ENCODE results near the gene CASD1. TPM values are rescaled to one million over a fixed set of nuclear protein-coding genes. Genes with fewer than 3 reads are reported as not detected.
A peak's percentile ranks its signal among the peaks of the same experiment; 100 is the strongest.

Gene CASD1
- polyA plus RNA-seq, 1 donor from 2014 or later, result 187 TPM

DNA sequence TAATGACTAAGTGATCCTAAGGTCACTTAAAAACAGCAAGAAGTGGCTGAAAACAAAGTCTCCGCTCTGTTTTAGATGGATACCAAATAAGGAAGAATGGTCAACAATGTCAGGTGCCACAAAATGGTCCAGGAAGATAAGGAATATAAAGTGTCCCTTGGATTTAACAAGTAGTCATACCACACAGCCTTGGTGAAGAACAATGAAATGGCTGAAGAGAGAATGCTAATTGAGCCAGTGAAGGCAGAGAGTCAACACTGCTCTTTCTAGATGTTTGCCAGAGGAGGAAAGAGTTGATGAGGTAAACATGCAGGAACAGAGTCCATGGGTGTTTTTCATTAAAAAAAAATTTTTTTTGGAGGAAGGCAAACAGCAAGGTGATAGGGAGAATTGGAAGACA, 2.1 kb upstream of the CASD1 start:
- Histone ChIP-seq H3K79me2 (replicated peaks; ENCODE audit: insufficient read depth, low read length) (peaks cover 40% of the 10 kb centered on the region), H3K4me3 (ENCODE audit: low read length) (no peak overlapping the region), H3K27me3 (ENCODE audit: insufficient read depth, low read depth, low read length) (no peaks in the 10 kb centered on the region), H3K9me2 (ENCODE audit: insufficient read depth, low read length) (no peaks in the 10 kb centered on the region), H3K27ac (ENCODE audit: low read length) (no peak overlapping the region), H3K36me3 (ENCODE audit: insufficient read depth, low read length) (no peaks in the 10 kb centered on the region), H2AFZ (ENCODE audit: low read depth, low read length) (no peak overlapping the region), H3K9me3 (ENCODE audit: low read length) (no peaks in the 10 kb centered on the region), H3K9ac (ENCODE audit: low read length) (no peak overlapping the region), H3F3A (ENCODE audit: insufficient read depth, low read length, poor library complexity, severe bottlenecking) (no peaks in the 10 kb centered on the region), H4K20me1 (ENCODE audit: insufficient read depth) (no peaks in the 10 kb centered on the region), H3K4me2 (ENCODE audit: low read length) (no peak overlapping the region)
- TF ChIP-seq EP300 (conservative IDR thresholded peaks at IDR 0.05; ENCODE audit: poor library complexity, severe bottlenecking) (no peak), POLR2AphosphoS5 (IDR thresholded peaks at IDR 0.05) (no peak)

DNA sequence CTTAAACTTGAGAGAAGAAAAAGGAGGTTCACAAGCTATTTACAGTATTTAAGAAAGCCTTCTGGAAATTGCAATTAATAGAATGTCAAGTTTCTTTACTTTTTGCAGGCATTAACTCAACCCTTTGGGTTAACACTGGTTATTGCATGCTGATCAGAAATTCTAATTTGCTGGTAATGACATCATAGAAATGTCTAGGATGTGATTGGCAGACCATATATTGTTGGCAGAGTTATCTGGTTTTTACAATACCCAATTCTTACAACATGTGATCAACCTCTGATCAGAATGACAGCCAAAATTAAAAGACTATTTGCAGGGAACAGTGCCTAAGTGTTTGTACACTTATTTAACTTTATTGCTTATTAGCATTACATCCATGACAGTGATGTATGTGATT, 1.6 kb upstream of the CASD1 start:
- Histone ChIP-seq H3K9me2 (ENCODE audit: insufficient read depth, low read length) (no peaks in the 10 kb centered on the region), H3F3A (ENCODE audit: insufficient read depth, low read length, poor library complexity, severe bottlenecking) (no peaks in the 10 kb centered on the region), H3K9ac (ENCODE audit: low read length) (no peak overlapping the region), H2AFZ (ENCODE audit: low read depth, low read length) (no peak overlapping the region), H3K36me3 (ENCODE audit: insufficient read depth, low read length) (no peaks in the 10 kb centered on the region), H3K27ac (ENCODE audit: low read length) (no peak overlapping the region), H3K9me3 (ENCODE audit: low read length) (no peaks in the 10 kb centered on the region), H4K20me1 (ENCODE audit: insufficient read depth) (no peaks in the 10 kb centered on the region), H3K27me3 (ENCODE audit: insufficient read depth, low read depth, low read length) (no peaks in the 10 kb centered on the region), H3K79me2 (replicated peaks; ENCODE audit: insufficient read depth, low read length) (peaks cover 45% of the 10 kb centered on the region), H3K4me2 (ENCODE audit: low read length) (no peak overlapping the region), H3K4me3 (ENCODE audit: low read length) (no peak overlapping the region)
- TF ChIP-seq, protein P1, sequence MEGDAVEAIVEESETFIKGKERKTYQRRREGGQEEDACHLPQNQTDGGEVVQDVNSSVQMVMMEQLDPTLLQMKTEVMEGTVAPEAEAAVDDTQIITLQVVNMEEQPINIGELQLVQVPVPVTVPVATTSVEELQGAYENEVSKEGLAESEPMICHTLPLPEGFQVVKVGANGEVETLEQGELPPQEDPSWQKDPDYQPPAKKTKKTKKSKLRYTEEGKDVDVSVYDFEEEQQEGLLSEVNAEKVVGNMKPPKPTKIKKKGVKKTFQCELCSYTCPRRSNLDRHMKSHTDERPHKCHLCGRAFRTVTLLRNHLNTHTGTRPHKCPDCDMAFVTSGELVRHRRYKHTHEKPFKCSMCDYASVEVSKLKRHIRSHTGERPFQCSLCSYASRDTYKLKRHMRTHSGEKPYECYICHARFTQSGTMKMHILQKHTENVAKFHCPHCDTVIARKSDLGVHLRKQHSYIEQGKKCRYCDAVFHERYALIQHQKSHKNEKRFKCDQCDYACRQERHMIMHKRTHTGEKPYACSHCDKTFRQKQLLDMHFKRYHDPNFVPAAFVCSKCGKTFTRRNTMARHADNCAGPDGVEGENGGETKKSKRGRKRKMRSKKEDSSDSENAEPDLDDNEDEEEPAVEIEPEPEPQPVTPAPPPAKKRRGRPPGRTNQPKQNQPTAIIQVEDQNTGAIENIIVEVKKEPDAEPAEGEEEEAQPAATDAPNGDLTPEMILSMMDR (IDR thresholded peaks at IDR 0.05; ENCODE audit: poor library complexity, severe bottlenecking), result no peak
- TF ChIP-seq POLR2AphosphoS5 (IDR thresholded peaks at IDR 0.05) (no peak), EZH2 (IDR thresholded peaks at IDR 0.05; ENCODE audit: borderline replicate concordance, insufficient read depth, low read length, poor library complexity, severe bottlenecking) (no peak), TAF1 (IDR thresholded peaks at IDR 0.05; ENCODE audit: low read depth) (no peak)

DNA sequence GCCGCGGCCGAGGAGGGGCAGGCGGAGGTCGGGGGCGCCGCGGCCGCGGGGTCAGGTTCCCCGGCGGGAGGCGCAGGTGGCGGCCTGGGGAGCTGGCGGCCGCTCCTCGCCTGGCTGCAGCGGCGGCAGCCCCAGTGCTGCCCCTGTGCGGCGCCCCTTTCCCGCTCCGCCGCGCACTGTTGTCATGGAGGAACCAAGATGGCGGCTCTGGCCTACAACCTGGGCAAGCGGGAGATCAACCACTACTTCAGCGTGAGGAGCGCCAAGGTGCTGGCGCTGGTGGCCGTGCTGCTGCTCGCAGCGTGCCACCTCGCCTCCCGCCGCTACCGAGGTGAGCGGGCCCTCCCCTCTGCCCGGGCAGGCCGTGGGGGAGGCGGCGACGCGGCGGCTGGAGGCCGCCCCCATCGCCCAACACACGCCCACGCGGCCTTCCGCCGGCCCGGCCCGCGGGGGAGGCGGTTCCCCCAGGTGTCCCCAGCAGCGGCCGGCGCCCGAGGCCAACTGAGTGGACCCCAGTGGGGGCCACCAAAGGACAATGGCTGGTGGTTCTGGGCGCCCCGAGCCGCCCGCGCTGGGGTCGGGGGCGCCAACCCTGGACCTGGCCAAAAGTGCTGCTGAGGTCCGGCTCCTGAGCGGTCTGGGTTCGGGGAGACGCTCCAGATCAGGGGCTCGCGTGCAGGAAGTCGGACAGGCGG, 425 bp downstream of the CASD1 start:
- peak overlapping the region; percentile 88 for H3K27ac ChIP-seq (ENCODE audit: low read length)
- peaks cover 66% of the 10 kb centered on the region for H3K79me2 ChIP-seq (replicated peaks; ENCODE audit: insufficient read depth, low read length)
- no peaks in the 10 kb centered on the region for H3F3A ChIP-seq (ENCODE audit: insufficient read depth, low read length, poor library complexity, severe bottlenecking)
- no peaks in the 10 kb centered on the region for H3K9me2 ChIP-seq (ENCODE audit: insufficient read depth, low read length)
- H3K4me3 ChIP-seq (ENCODE audit: low read length), result peak overlapping the region; percentile 72
- peak overlapping the region; percentile 94 for H2AFZ ChIP-seq (ENCODE audit: low read depth, low read length)
- no peaks in the 10 kb centered on the region for H3K27me3 ChIP-seq (ENCODE audit: insufficient read depth, low read depth, low read length)
- peak overlapping the region; percentile 89 for H3K9ac ChIP-seq (ENCODE audit: low read length)
- no peaks in the 10 kb centered on the region for H4K20me1 ChIP-seq (ENCODE audit: insufficient read depth)
- H3K4me2 ChIP-seq (ENCODE audit: low read length), result peak overlapping the region; percentile 98
- TF ChIP-seq TAF1 (IDR thresholded peaks at IDR 0.05; ENCODE audit: low read depth) (peak; percentile 84), EP300 (conservative IDR thresholded peaks at IDR 0.05; ENCODE audit: poor library complexity, severe bottlenecking) (peak; percentile 34), EZH2 (IDR thresholded peaks at IDR 0.05; ENCODE audit: borderline replicate concordance, insufficient read depth, low read length, poor library complexity, severe bottlenecking) (no peak), MXI1 (conservative IDR thresholded peaks at IDR 0.05; ENCODE audit: poor library complexity, severe bottlenecking) (peak; percentile 55), SMC3 (conservative IDR thresholded peaks at IDR 0.05; ENCODE audit: poor library complexity) (peak; percentile 58), POLR2AphosphoS5 (IDR thresholded peaks at IDR 0.05) (peak; percentile 71), RAD21 (conservative IDR thresholded peaks at IDR 0.05) (peak; percentile 65)
- TF ChIP-seq, protein P2, sequence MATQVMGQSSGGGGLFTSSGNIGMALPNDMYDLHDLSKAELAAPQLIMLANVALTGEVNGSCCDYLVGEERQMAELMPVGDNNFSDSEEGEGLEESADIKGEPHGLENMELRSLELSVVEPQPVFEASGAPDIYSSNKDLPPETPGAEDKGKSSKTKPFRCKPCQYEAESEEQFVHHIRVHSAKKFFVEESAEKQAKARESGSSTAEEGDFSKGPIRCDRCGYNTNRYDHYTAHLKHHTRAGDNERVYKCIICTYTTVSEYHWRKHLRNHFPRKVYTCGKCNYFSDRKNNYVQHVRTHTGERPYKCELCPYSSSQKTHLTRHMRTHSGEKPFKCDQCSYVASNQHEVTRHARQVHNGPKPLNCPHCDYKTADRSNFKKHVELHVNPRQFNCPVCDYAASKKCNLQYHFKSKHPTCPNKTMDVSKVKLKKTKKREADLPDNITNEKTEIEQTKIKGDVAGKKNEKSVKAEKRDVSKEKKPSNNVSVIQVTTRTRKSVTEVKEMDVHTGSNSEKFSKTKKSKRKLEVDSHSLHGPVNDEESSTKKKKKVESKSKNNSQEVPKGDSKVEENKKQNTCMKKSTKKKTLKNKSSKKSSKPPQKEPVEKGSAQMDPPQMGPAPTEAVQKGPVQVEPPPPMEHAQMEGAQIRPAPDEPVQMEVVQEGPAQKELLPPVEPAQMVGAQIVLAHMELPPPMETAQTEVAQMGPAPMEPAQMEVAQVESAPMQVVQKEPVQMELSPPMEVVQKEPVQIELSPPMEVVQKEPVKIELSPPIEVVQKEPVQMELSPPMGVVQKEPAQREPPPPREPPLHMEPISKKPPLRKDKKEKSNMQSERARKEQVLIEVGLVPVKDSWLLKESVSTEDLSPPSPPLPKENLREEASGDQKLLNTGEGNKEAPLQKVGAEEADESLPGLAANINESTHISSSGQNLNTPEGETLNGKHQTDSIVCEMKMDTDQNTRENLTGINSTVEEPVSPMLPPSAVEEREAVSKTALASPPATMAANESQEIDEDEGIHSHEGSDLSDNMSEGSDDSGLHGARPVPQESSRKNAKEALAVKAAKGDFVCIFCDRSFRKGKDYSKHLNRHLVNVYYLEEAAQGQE (IDR thresholded peaks at IDR 0.05; ENCODE audit: borderline replicate concordance), result peak; percentile 31
- TF ChIP-seq, protein P1 (IDR thresholded peaks at IDR 0.05; ENCODE audit: poor library complexity, severe bottlenecking), result peak; percentile 62
- no peaks in the 10 kb centered on the region for H3K9me3 ChIP-seq (ENCODE audit: low read length)
- H3K36me3 ChIP-seq (ENCODE audit: insufficient read depth, low read length), result no peaks in the 10 kb centered on the region

Measured in neural cell (in vitro differentiated cells).